22Rv1 (cell line): ENCODE measurements around the gene GAS7.

Experiments used
- CTCF ChIP-seq: fragments of 450-650 bp; IDR thresholded peaks from 2 replicates; pipeline ENCODE4 v1.5.1; 2017; ENCODE audit warnings: mild to moderate bottlenecking
- ZFX ChIP-seq: fragments of 450-650 bp; IDR thresholded peaks from 2 replicates; pipeline ENCODE4 v1.6.1; 2017; ENCODE audit warnings: antibody characterized with exemption, borderline replicate concordance

GRCh38 chr17:10123093-10123492 is 75.3 kb downstream of the GAS7 start:
- TF ChIP-seq CTCF (no peak), ZFX (no peak)
